Cardiac fibroblast (primary cell): ENCODE results near the gene NXN.

Experiments used
- DNase-seq, 2 donors: peaks; one replicate each; pipeline versions ENCODE4 v3.0.0 to v3.0.0-alpha.2; 2010; ENCODE audit warnings: low read depth in 2 of 2
- H3K4me3 ChIP-seq, 2 donors: replicated peaks in 1 of 2; 1 replicate in 1 of 2; 2 replicates in 1 of 2; pipeline ENCODE4 v1.5.1; 2011; ENCODE audit warnings: low read depth in 2 of 2, low read length in 2 of 2, mild to moderate bottlenecking in 2 of 2, moderate library complexity in 1 of 2
- CTCF ChIP-seq: IDR thresholded peaks from one replicate; pipeline ENCODE4 v1.5.1; 2011; ENCODE audit warnings: low read depth, mild to moderate bottlenecking, low read length, inconsistent platforms

NXN gene

DNA sequence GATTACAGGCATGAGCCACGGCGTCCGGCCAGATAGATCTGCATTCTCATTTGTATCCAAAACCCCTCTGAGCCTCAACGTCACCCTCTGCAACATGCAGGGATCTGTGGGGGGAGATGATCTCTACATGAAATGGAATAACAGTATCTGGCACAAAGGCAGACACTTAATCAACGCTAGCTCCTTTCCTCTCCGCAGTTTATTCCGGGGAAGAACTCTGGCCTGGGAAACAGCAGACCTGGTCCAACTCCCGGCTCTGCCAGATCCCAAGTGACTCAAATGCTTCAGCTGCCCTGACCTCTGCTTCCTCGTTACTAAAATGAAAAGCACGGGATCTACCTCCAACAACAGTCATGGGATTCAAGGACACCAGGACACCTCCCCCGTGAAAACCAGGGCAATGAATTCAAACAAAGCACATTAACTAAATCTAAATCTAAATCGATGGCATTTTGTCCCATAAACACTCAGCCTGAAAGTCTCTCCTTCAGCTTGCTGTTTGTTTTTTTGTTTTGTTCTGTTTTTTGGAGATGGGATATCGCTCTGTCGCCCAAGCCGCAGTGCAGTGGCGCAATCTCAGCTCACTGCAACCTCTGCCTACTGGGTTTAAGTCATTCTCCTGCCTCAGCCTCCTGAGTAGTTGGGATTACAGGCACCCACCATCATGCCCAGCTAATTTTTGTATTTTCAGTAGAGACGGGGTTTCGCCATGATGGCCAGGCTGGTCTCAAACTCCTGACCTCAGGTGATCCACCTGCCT, 78.2 kb downstream of the NXN start:
- TF ChIP-seq CTCF: no peak
- peak; percentile 35 to 79 for DNase-seq
- H3K4me3 ChIP-seq: no peak overlapping the region

GRCh38 chr17:900336-900934, 79.1 kb downstream of the NXN start:
- TF ChIP-seq CTCF: no peak
- DNase-seq: no peak

DNA sequence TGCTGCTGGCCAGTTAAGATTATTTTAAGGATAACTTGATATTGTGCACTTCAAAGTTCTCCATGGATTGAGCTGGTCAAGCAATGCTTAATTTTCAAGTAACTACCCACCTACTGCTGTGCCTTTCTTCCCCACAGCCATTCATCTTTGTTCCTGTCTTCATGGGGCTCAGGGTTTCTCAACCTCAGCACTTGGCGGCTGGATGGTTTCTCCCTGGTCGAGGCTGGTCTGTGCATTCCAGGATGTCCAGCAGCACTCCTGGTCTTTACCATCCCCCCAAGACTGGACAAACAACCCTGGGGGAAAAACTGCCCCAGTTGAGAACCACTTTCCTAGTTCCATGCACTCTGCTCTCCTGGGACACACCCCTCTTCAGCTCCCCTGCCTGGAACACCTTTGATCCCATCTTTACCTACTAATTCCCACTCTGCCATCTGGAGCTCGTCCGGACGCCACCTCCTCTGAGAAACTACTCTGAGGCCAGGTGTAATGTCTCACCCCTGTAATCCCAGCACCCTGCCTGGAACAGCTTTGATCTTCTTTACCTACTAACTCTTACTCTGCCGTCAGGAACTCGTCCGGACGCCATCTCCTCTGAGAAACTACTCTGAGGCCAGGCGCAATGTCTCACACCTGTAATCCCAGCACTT, 81.5 kb downstream of the NXN start:
- no peak for DNase-seq
- TF ChIP-seq CTCF: no peak
- H3K4me3 ChIP-seq: no peak overlapping the region

More at GRCh38 chr17:900336-900934, 79.1 kb downstream of the NXN start:
- H3K4me3 ChIP-seq: no peak overlapping the region

DNA sequence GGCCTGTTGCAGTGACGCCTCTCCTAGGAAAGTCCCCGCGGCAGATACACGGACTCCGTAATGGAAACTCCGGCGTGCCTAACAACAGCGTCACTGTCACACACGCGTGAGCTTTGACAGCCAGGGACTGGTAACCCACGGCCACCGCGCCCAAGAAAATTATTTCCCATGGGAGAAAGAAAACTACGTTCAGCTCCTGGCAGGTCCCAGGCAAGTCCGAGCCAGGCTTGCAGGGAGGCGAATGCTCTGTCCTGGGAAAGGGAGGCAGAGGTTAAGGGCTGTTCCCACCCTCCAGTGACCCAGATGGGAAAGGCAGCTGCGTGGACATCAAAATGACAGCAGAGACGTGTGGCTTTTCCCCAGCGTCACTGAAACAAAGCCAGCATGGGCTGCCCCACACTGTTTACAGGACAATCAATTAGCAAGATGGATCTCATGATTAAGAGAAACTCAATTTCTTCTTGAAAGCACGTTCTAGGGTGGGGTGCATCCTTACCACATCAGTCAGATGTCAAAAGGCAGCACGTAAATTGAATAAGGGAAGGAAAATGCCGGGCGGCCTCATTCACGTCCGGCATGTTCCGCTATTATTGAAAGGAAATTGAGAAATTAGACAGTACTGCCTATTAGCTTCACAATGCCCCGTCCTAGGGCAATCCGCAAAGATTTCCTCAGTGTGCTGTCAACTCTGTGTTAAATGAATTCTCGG, 82.5 kb downstream of the NXN start:
- no peak overlapping the region for H3K4me3 ChIP-seq
- peak in 1 of 2 donors; percentile 26 for DNase-seq
- no peak for TF ChIP-seq CTCF

GRCh38 chr17:896454-896853, 83.1 kb downstream of the NXN start:
- TF ChIP-seq CTCF: no peak
- DNase-seq: no peak
- H3K4me3 ChIP-seq: no peak overlapping the region

DNA sequence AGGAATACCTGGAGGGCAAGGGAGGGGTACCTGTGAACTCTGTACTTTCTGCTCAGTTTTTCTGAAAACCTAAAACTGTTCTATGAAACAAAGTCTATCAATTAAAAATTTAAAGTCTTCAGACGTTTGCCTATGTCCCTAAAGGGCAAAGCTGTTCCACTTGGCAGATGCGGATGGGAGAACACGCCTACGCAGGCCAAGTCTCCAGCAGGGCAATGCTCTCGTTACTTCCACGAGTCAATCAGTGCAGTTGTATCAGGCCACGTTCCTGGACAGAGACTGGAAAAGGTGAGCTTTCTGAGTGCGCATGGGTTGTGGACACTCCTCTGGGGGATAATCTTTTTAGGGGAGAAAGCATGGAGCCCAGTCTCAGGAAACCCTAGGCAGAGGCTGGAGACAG, 86.6 kb downstream of the NXN start:
- no peak for TF ChIP-seq CTCF
- H3K4me3 ChIP-seq: no peak overlapping the region
- no peak for DNase-seq
